MCF 10A (cell line): ENCODE measurements around the gene GALNT9. TPM values are rescaled to one million over a fixed set of nuclear protein-coding genes. Genes with fewer than 3 reads are reported as not detected.
"Not testable (repeated sequence)": the region's sequence is repeated elsewhere in the genome, so short reads cannot be mapped to it uniquely, and the experiment has no call there.

ENCODE experiments used
- BruUV-seq: library from RNA; stranded (reverse); fragments of 400-500 nt; replicated peaks from 2 replicates; lab custom pipeline; 2021; lab: Mats Ljungman, UMichigan
- CTCF ChIA-PET: fragments of 300-600 bp; sonication (Branson Sonifier 250); formaldehyde crosslinking; extraction: SDS; loops from one replicate; lab custom pipeline; 2021; ENCODE audit warnings: antibody characterized with exemption, inconsistent platforms; lab: Yijun Ruan, JAX
- POLR2A ChIA-PET: fragments of 300-600, 350-650 bp; sonication (Branson Sonifier 250); formaldehyde crosslinking; extraction: SDS; loops from one replicate; lab custom pipeline; 2020; ENCODE audit warnings: antibody characterized with exemption, inconsistent platforms; lab: Yijun Ruan, JAX
- DNase-seq: peaks from one replicate; pipeline ENCODE4 v3.0.0-alpha.2; 2018; ENCODE audit not compliant: unreplicated experiment
- H3K27ac Mint-ChIP-seq: one replicate; pipeline ENCODE4 v1.8.0; 2022; ENCODE audit warnings: mild to moderate bottlenecking, low read depth, mixed read lengths; ENCODE audit not compliant: unreplicated experiment
- H3K27me3 Mint-ChIP-seq: one replicate; pipeline ENCODE4 v1.8.0; 2022; ENCODE audit warnings: mixed read lengths; ENCODE audit not compliant: insufficient read depth, unreplicated experiment
- H3K36me3 Mint-ChIP-seq: one replicate; pipeline ENCODE4 v1.8.0; 2022; ENCODE audit warnings: mild to moderate bottlenecking, moderate library complexity, mixed read lengths; ENCODE audit not compliant: insufficient read depth, unreplicated experiment
- H3K4me1 Mint-ChIP-seq: one replicate; pipeline ENCODE4 v1.8.0; 2022; ENCODE audit warnings: mixed read lengths; ENCODE audit not compliant: insufficient read depth, unreplicated experiment
- H3K4me3 Mint-ChIP-seq: one replicate; pipeline ENCODE4 v1.8.0; 2022; ENCODE audit warnings: mild to moderate bottlenecking, moderate library complexity, mixed read lengths; ENCODE audit not compliant: unreplicated experiment
- H3K9me3 Mint-ChIP-seq: one replicate; pipeline ENCODE4 v1.8.0; 2022; ENCODE audit warnings: mixed read lengths; ENCODE audit not compliant: unreplicated experiment
- CTCF ChIP-seq: fragments of 200-600 bp; IDR thresholded peaks from one replicate; pipeline ENCODE4 v1.8.0; 2022; ENCODE audit warnings: antibody characterized with exemption, mild to moderate bottlenecking; ENCODE audit not compliant: unreplicated experiment
- intact Hi-C: fragments of 100-400 bp; cut with micrococcal nuclease; formaldehyde crosslinking; loops from 2 replicates; pipeline ENCODE4 v1.14.1; 2022
- total RNA-seq: library from RNA; stranded (reverse); gene quantifications from 2 replicates; pipeline ENCODE4 v1.2.3, GENCODE V29; 2022

GALNT9 gene
- total RNA-seq, 1 experiment from 2014 or later: 4.4 TPM

GRCh38 chr12:132305991-132306884 is 23.2 kb downstream of the GALNT9 start:
- no peak for TF ChIP-seq CTCF

GRCh38 chr12:132305560-132305966 is 23.8 kb downstream of the GALNT9 start:
- Mint-ChIP-seq H3K9me3 (peaks cover 1% of the 10 kb centered on the region), H3K4me3 (no peak overlapping the region), H3K4me1 (no peaks in the 10 kb centered on the region), H3K27ac (no peak overlapping the region), H3K27me3 (peaks cover 28% of the 10 kb centered on the region), H3K36me3 (peaks cover 6% of the 10 kb centered on the region)
- POLR2A ChIA-PET: no interaction called here
- BruUV-seq: no TSS peak
- no peak for DNase-seq
- TF ChIP-seq CTCF: no peak
- intact Hi-C loops: no loop called here
- CTCF ChIA-PET: no interaction called here

More at GRCh38 chr12:132305991-132306884, 23.2 kb downstream of the GALNT9 start:
- Mint-ChIP-seq H3K27me3 (peaks cover 28% of the 10 kb centered on the region), H3K4me3 (no peak overlapping the region), H3K4me1 (no peaks in the 10 kb centered on the region), H3K27ac (no peak overlapping the region), H3K36me3 (peaks cover 6% of the 10 kb centered on the region), H3K9me3 (peaks cover 8% of the 10 kb centered on the region)
- POLR2A ChIA-PET: no interaction called here
- DNase-seq: no peak
- intact Hi-C loops: no loop called here
- BruUV-seq: no TSS peak
- CTCF ChIA-PET: no interaction called here

- BruUV-seq, H3K4me3 Mint-ChIP-seq, H3K4me1 Mint-ChIP-seq, H3K9me3 Mint-ChIP-seq, CTCF ChIA-PET, H3K36me3 Mint-ChIP-seq, intact Hi-C loops, DNase-seq, POLR2A ChIA-PET, H3K27ac Mint-ChIP-seq: not testable (repeated sequence)
- H3K27me3 Mint-ChIP-seq: peaks cover 28% of the 10 kb centered on the region
Observed at GRCh38 chr12:132304866-132305265, 24.5 kb downstream of the GALNT9 start.

- not testable (repeated sequence) for H3K36me3 Mint-ChIP-seq, H3K27ac Mint-ChIP-seq, BruUV-seq
Observed at GRCh38 chr12:132303853-132304373, 25.5 kb downstream of the GALNT9 start.

More at GRCh38 chr12:132303853-132304373, 25.5 kb downstream of the GALNT9 start:
- H3K27me3 Mint-ChIP-seq: peaks cover 28% of the 10 kb centered on the region
- H3K4me3 Mint-ChIP-seq, CTCF ChIA-PET, H3K4me1 Mint-ChIP-seq, H3K9me3 Mint-ChIP-seq, POLR2A ChIA-PET, DNase-seq, intact Hi-C loops: not testable (repeated sequence)
